ENCODE results near the gene ERLEC1. TPM values are rescaled to one million over a fixed set of nuclear protein-coding genes. Genes with fewer than 3 reads are reported as not detected.

Gene ERLEC1
- total RNA-seq, 2 donors from 2014 or later: 43.8 to 86.7 TPM

GRCh38 chr2:53785366-53785765 lies 1.5 kb upstream of the ERLEC1 start:
- DNase-seq: no peak
- Histone ChIP-seq H3K27me3 (no peaks in the 10 kb centered on the region), H3K4me3 (no peak overlapping the region), H3K36me3 (replicated peaks in 1 of 2; ENCODE audit: insufficient read depth in 1 of 2, low read depth in 2 of 2) (no peaks in the 10 kb centered on the region), H3K4me1 (peaks cover 48% of the 10 kb centered on the region), H3K9me3 (no peaks in the 10 kb centered on the region), H3K27ac (no peak overlapping the region)
- TF ChIP-seq POLR2A (IDR thresholded peaks at IDR 0.05): no peak
- no peak for TF ChIP-seq CTCF (IDR thresholded peaks at IDR 0.05)
- WGBS, 2 donors: 52 to 65% methylated on average over 11 of the region's 11 CpGs
- intact Hi-C loops (cut with DNase I): no loop called here
- no peak for ATAC-seq

GRCh38 chr2:53786352-53786704 lies 516 bp upstream of the ERLEC1 start:
- DNase-seq: peak; percentile 30 to 43 (median 34)
- Histone ChIP-seq H3K27me3 (no peaks in the 10 kb centered on the region), H3K27ac (peak overlapping the region; percentile 61 to 82 (median 71)), H3K4me3 (peak overlapping the region; percentile 77 to 90), H3K4me1 (peaks cover 56% of the 10 kb centered on the region), H3K9me3 (no peaks in the 10 kb centered on the region), H3K36me3 (replicated peaks in 1 of 2; ENCODE audit: insufficient read depth in 1 of 2, low read depth in 2 of 2) (no peaks in the 10 kb centered on the region)
- TF ChIP-seq CTCF (IDR thresholded peaks at IDR 0.05) (no peak), POLR2A (IDR thresholded peaks at IDR 0.05) (no peak)
- peak; percentile 20 for ATAC-seq
- intact Hi-C loops (cut with DNase I): no loop called here
- WGBS, 2 donors: 0 to 1% methylated on average over 18 of the region's 18 CpGs

- Histone ChIP-seq H3K9me3 (no peaks in the 10 kb centered on the region), H3K4me1 (peaks cover 56% of the 10 kb centered on the region), H3K36me3 (replicated peaks in 1 of 2; ENCODE audit: insufficient read depth in 1 of 2, low read depth in 2 of 2) (no peaks in the 10 kb centered on the region), H3K27ac (peak overlapping the region; percentile 51 to 82 (median 70)), H3K4me3 (peak overlapping the region; percentile 77 to 90), H3K27me3 (no peaks in the 10 kb centered on the region)
- ATAC-seq: no peak
- no peak for TF ChIP-seq CTCF (IDR thresholded peaks at IDR 0.05)
- no peak for TF ChIP-seq POLR2A (IDR thresholded peaks at IDR 0.05)
- no peak for DNase-seq
- intact Hi-C loops (cut with DNase I): no loop called here
- WGBS, 2 donors: 1% methylated on average over 17 of the region's 17 CpGs
Measured at GRCh38 chr2:53787614-53788289, 908 bp downstream of the ERLEC1 start.

- intact Hi-C loops (cut with DNase I): no loop called here
- DNase-seq: no peak
- Histone ChIP-seq H3K9me3 (no peaks in the 10 kb centered on the region), H3K4me3 (no peak overlapping the region), H3K36me3 (replicated peaks in 1 of 2; ENCODE audit: insufficient read depth in 1 of 2, low read depth in 2 of 2) (peaks cover 0 to 2% of the 10 kb centered on the region in 2 donors), H3K27ac (no peak overlapping the region), H3K4me1 (peaks cover 26% of the 10 kb centered on the region), H3K27me3 (no peaks in the 10 kb centered on the region)
- no peak for TF ChIP-seq POLR2A (IDR thresholded peaks at IDR 0.05)
- no peak for TF ChIP-seq CTCF (IDR thresholded peaks at IDR 0.05)
- no peak for ATAC-seq
- 80 to 82% methylated on average over 3 of the region's 3 CpGs for WGBS, 2 donors
Measured at GRCh38 chr2:53793261-53793660, 6.4 kb downstream of the ERLEC1 start.

- intact Hi-C loops (cut with DNase I): no loop called here
- H3K4me3 ChIP-seq: no peak overlapping the region
- no peaks in the 10 kb centered on the region for H3K27me3 ChIP-seq
- 72% methylated on average over 3 of the region's 3 CpGs for WGBS, 2 donors
- peaks cover 0 to 8% of the 10 kb centered on the region in 2 donors for H3K36me3 ChIP-seq (replicated peaks in 1 of 2; ENCODE audit: insufficient read depth in 1 of 2, low read depth in 2 of 2)
- DNase-seq (no peak), ATAC-seq (no peak)
- no peak overlapping the region for H3K27ac ChIP-seq
- peaks cover 21% of the 10 kb centered on the region for H3K4me1 ChIP-seq
- no peaks in the 10 kb centered on the region for H3K9me3 ChIP-seq
- TF ChIP-seq CTCF (IDR thresholded peaks at IDR 0.05) (no peak), POLR2A (IDR thresholded peaks at IDR 0.05) (no peak)
Measured at GRCh38 chr2:53793821-53794220, 7.0 kb downstream of the ERLEC1 start.

Measured in body of pancreas (tissue), 4 donors.